Breast epithelium (tissue), 3 donors: ENCODE measurements around the gene MON1B.

ENCODE experiments used
- CTCF ChIP-seq, 3 donors: fragments of 450-650 bp; IDR thresholded peaks; one replicate each; pipeline ENCODE4 v1.5.1; 2016 to 2017; ENCODE audit warnings: antibody characterized with exemption in 3 of 3, mild to moderate bottlenecking in 3 of 3, moderate library complexity in 3 of 3
- POLR2A ChIP-seq: fragments of 450-650 bp; IDR thresholded peaks from one replicate; pipeline ENCODE4 v1.6.1; 2016; ENCODE audit warnings: antibody characterized with exemption, mild to moderate bottlenecking, moderate library complexity
- POLR2AphosphoS5 ChIP-seq, 3 donors: sonication (generic); formaldehyde crosslinking; IDR thresholded peaks; one replicate each; pipeline ENCODE4 v1.6.1; 2017; ENCODE audit warnings: antibody characterized with exemption in 3 of 3

DNA sequence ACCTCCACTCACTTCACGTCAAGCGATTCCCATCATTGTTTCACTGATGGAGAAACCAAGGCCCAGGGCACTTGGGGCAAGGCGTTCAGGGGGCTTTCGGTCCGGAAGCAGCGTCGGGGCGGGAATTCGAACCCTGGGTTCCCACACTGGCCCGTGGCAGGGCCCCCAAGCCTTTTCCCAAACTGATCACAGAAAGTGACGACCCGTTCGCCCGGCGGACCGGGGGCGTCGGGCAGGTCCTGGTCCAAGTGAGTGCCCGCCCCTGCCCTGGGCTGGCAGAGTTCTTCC, 856 bp upstream of the MON1B start:
- TF ChIP-seq POLR2AphosphoS5 (IDR thresholded peaks at IDR 0.05): no peak
- no peak for TF ChIP-seq CTCF (IDR thresholded peaks at IDR 0.05)
- TF ChIP-seq POLR2A: no peak
